ENCODE measurements around the gene CCND1.
A peak's percentile ranks its signal among the peaks of the same experiment; 100 is the strongest.

Gene CCND1

DNA sequence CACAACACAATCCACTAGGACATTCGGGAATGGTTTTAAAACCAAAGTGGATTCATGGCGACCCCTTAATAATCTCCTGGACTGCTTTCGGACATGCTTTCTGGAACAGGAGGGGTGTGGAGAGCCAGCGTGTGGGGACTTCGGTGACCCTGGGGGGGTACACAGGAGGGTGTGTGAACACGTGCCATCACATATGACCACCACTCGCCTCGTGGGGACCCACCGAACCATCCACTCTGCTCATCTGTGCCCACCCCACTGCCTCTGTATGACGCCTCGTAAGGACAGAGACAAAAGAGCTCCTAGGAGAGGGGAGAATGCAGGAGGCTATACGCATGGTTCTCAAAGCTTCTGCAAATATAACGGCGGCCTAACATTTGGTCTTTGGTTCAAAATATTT, 25.3 kb downstream of the CCND1 start:
- H3K4me1 ChIP-seq (ENCODE audit: control insufficient read depth, insufficient read depth, low read length): peaks cover 8% of the 10 kb centered on the region
- H3K36me3 ChIP-seq (ENCODE audit: insufficient read depth, low read length): peaks cover 58% of the 10 kb centered on the region
- no peaks in the 10 kb centered on the region for H3K9me3 ChIP-seq (replicated peaks; ENCODE audit: low read length)
- H3K4me3 ChIP-seq (ENCODE audit: low read length): no peak overlapping the region
- H3K27me3 ChIP-seq (ENCODE audit: control insufficient read depth, insufficient read depth, low read length): no peaks in the 10 kb centered on the region
- no peak overlapping the region for H3K4me2 ChIP-seq (ENCODE audit: low read length)
- no peak overlapping the region for H3K9ac ChIP-seq (ENCODE audit: low read depth, low read length)

DNA sequence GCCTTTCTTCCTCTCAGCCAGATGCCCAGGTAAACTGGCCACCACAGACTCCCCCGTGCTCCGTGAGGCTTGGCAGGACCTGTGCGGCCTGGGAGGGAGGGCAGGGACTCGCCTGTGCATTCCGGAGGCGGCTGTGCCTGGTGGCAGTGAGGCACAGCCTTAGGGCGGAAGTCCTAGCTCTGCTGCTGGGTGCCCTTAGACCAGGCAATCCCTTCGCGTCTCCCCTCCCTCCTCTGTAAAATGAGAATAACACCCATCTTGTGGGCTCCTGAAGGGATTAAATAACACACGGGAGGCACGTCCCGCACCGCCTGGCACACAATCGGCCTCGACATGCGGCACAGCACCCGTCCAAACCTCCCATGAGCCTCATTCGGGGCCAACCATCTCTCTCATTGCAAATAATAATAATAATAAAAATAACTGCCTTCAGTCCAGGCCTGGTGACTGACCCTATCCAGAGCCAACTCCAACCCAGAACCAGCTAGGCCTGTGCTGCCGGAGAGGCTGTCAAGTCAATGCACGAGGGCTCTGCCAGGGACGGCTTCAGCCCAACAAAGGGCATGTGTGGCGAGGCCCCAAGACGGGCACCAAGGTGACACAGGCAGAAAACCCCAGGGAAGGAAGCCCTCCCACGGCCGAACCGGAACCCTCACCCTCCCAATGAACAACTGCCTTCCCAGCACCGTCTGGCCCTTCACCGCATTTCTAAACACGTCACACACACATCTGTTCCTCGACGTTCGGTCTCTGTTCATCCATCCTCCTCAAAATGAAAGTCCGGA, 26.0 kb downstream of the CCND1 start:
- Histone ChIP-seq H3K9ac (ENCODE audit: low read depth, low read length) (no peak overlapping the region), H3K27me3 (ENCODE audit: control insufficient read depth, insufficient read depth, low read length) (no peaks in the 10 kb centered on the region), H3K36me3 (ENCODE audit: insufficient read depth, low read length) (peaks cover 64% of the 10 kb centered on the region), H3K4me1 (ENCODE audit: control insufficient read depth, insufficient read depth, low read length) (peaks cover 8% of the 10 kb centered on the region), H3K9me3 (replicated peaks; ENCODE audit: low read length) (no peaks in the 10 kb centered on the region), H3K4me3 (ENCODE audit: low read length) (no peak overlapping the region), H3K4me2 (ENCODE audit: low read length) (no peak overlapping the region)

DNA sequence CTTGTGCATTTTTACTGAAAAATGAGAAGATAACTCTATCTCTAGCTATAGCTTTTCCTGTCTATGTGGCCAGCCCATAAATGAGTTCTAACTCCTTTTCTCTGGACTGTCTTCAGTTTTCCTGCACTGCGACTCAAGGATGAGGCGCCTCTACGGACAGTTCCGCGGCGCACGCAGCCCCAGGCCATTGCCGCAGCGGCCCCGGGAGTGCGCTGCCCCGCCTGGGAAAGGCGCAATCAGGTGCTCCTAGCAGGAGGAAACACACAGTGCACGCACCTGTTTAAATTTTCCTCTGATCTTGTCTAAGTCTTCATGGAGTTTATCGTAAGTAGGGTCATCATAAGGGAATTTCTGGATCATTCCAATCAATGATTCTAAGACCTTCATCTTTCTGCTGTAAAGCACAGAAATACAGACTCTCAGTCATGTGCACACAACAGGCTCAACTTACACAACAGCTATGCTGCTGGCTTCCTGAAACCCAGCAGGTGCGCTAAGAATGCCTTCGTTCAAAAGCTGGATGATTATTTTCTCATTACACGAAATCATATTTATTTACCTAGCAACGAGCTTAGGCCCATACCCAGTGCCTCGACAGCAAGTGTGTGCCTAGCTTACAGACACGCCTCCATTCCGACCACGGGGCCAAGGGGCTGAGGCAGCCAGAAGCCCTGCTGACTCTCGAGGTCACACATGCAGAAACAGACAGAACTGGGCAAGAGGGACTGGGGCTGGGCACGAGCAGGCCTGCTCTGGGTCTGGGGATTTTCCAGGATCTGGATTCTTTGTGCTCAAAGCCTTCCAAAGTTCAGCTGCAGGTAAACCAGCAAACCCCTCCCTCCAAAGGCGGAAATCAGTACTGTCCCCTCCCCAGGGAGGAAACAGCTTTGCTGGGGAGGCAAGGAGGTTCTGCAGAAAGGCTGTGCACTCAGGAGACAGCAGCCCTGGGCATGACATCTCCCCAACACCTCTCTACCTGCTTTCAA, 27.0 kb downstream of the CCND1 start:
- H3K4me2 ChIP-seq (ENCODE audit: low read length): no peak overlapping the region
- no peak overlapping the region for H3K4me3 ChIP-seq (ENCODE audit: low read length)
- H3K4me1 ChIP-seq (ENCODE audit: control insufficient read depth, insufficient read depth, low read length): peaks cover 8% of the 10 kb centered on the region
- no peaks in the 10 kb centered on the region for H3K27me3 ChIP-seq (ENCODE audit: control insufficient read depth, insufficient read depth, low read length)
- peaks cover 73% of the 10 kb centered on the region for H3K36me3 ChIP-seq (ENCODE audit: insufficient read depth, low read length)
- H3K9ac ChIP-seq (ENCODE audit: low read depth, low read length): no peak overlapping the region
- no peaks in the 10 kb centered on the region for H3K9me3 ChIP-seq (replicated peaks; ENCODE audit: low read length)

DNA sequence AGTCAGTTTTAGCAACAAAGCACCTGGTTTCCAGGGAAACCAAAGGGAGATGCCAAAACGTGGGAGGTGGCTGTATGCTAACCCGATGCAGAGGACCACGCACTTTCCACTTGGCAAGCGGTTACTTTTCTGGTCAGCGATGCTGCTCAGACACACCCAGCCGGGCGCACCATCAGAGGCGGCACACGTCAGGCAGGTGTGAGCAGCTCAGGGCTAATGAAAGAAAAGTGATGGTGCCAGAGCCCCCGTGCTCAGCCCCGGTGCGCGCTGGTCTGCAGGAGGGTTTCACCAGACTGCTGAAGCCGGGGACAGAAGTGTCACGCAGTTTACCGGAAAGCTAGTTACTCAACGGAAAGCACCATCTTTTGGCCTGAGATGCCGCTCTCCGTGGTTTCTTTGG, 28.5 kb downstream of the CCND1 start:
- Histone ChIP-seq H3K4me3 (ENCODE audit: low read length) (no peak overlapping the region), H3K27me3 (ENCODE audit: control insufficient read depth, insufficient read depth, low read length) (no peaks in the 10 kb centered on the region), H3K4me2 (ENCODE audit: low read length) (no peak overlapping the region), H3K9me3 (replicated peaks; ENCODE audit: low read length) (no peaks in the 10 kb centered on the region), H3K4me1 (ENCODE audit: control insufficient read depth, insufficient read depth, low read length) (peaks cover 23% of the 10 kb centered on the region), H3K36me3 (ENCODE audit: insufficient read depth, low read length) (peaks cover 66% of the 10 kb centered on the region), H3K9ac (ENCODE audit: low read depth, low read length) (no peak overlapping the region)

DNA sequence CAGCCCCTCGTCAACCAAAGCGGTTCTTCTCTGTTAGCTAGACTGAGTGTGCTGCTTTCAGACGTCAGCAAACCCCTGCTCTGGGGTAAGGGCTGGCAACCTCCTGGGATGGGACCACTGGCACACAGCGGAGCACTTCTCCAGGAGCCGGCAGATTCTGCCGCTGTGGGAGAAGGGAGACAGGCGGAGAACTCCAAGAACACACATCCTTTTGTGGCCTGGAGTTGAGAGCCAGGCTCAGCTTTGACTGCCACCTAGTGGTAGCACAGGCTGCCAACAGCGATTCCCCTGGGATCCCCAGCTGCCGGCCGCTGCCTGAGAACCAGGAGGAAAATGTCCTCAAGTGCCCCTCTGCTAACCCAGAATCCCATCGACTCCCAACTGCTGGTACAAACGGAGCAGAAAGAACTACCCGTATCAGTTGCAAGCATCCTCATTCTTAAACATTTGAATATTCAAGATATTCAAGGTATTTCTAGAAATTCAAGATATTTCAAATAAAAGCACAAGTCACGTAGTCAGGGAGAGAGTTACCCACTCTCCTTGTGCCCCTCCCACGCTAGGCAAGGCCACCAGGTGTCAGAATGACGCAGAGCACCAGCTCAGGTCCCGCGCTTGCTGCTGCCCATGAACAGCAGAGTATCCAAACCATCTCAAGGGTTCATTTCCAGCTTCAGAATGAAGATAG, 29.3 kb downstream of the CCND1 start:
- peaks cover 23% of the 10 kb centered on the region for H3K4me1 ChIP-seq (ENCODE audit: control insufficient read depth, insufficient read depth, low read length)
- H3K27me3 ChIP-seq (ENCODE audit: control insufficient read depth, insufficient read depth, low read length): no peaks in the 10 kb centered on the region
- no peak overlapping the region for H3K4me3 ChIP-seq (ENCODE audit: low read length)
- H3K9ac ChIP-seq (ENCODE audit: low read depth, low read length): peak overlapping the region; percentile 44
- H3K4me2 ChIP-seq (ENCODE audit: low read length): peak overlapping the region; percentile 65
- H3K9me3 ChIP-seq (replicated peaks; ENCODE audit: low read length): no peaks in the 10 kb centered on the region
- peaks cover 61% of the 10 kb centered on the region for H3K36me3 ChIP-seq (ENCODE audit: insufficient read depth, low read length)

DNA sequence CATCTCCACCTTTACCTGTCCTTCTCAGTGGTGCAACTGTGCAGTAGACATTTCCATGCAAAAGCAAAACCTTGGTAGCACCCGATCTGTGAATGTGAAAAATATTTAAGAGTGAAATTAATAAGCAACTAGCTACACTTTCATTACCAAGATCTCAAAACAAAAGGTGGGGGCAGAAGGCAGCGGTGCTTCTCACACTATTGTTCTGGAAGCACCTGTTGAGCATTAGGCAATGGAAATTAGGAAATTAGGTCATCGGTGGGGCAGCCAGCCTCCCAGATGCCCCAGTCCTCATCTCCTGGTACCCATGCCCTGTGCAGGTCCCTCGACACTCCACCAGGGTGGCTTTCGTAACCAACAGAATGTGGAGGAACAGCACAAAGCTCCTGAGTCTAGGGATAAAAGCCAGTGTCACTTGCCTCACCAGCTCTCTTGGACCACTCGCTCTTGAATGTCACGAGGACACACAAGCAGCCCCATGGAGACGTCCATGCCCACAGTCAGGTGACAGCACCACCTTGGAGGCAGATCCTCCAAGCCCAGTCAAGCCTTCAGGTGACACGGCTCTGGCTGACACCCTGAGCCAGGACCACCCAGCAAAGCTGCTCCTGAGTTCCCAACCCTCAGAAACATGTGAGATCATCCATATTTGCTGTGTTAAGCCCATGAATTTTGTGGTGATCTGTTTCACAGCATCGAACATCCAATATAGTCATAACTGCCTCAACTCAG, 30.9 kb downstream of the CCND1 start:
- H3K9me3 ChIP-seq (replicated peaks; ENCODE audit: low read length): no peaks in the 10 kb centered on the region
- H3K36me3 ChIP-seq (ENCODE audit: insufficient read depth, low read length): peaks cover 52% of the 10 kb centered on the region
- H3K4me2 ChIP-seq (ENCODE audit: low read length): no peak overlapping the region
- H3K9ac ChIP-seq (ENCODE audit: low read depth, low read length): no peak overlapping the region
- no peak overlapping the region for H3K4me3 ChIP-seq (ENCODE audit: low read length)
- H3K27me3 ChIP-seq (ENCODE audit: control insufficient read depth, insufficient read depth, low read length): no peaks in the 10 kb centered on the region
- peaks cover 23% of the 10 kb centered on the region for H3K4me1 ChIP-seq (ENCODE audit: control insufficient read depth, insufficient read depth, low read length)

DNA sequence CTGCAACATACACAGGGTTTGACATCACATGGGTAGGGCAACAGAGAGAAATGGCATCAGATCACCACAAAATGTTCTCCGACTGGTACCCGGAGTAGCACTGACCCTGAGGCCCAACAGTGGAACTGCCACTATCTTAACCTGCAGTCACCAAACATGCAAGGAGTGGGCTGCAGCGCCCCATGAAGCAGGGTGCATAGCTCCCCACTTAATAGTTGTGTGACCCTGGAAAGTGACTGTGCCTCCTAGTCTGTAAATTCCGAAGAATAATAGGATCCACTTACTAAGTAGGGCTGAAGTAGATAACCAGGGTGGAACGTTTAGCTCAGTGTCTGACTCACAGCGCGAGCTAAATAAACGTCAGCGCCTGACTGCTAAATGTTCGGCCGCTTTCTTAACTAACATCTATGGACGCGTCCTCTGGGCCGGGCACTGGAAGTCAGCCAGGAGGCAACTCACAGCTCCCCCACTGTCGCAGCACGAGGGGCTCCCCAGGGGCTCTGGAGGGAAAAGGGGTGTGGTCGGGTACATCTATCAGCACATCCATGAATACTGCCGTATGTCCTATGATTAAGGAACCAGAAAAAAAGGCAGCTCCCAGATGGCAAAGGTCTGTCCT, 33.4 kb downstream of the CCND1 start:
- Histone ChIP-seq H3K9ac (ENCODE audit: low read depth, low read length) (peak overlapping the region; percentile 99), H3K4me1 (ENCODE audit: control insufficient read depth, insufficient read depth, low read length) (peaks cover 23% of the 10 kb centered on the region), H3K4me3 (ENCODE audit: low read length) (peak overlapping the region; percentile 96)

DNA sequence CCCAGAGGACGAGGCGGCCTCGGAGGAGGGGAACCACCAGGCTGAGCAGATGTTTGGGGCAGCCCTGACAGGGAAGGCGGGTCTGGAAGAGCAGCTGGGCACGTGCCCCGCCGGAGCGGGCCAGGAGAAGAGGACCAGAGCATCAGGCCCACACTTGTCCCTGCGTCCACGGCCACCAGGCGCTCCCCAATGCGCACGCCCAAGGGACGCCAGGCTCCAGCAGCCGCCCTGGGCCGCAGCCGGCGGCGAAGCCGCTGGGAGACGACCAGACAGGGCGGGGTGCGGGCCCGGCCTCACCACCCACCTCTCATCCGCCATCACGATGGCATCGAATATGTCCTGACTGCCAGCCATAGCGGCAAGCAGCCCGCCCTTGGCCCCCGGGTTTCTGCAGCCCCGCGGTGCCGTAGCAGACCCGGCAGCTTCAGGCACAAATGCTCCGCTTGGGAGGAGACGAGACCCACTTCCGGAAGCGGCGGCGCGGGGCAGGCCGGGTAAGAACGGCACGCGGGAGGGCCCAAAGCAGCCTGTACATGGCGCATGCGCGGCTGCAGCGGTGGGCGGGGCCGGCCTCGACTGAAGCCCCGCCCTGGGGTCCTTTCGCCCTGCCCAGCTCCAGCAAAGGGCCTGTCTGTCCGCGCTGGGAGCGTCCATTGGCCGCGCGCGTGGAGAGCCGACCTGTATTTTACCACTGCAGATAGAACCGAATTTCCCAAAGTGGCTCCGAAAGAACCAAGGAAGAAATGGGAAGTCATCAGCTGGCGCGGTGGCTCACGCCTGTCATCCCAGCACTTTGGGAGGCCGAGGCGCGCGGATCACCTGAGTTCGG, 34.1 kb downstream of the CCND1 start, which contains the start of gene LTO1:
Gene LTO1 (minus strand): TSS at position 468 of the 829 bp plus-strand sequence. CDS start 114 bp downstream, at position 354.
- peak within 1 kb of the TSS; percentile 99 for H3K9ac ChIP-seq (ENCODE audit: low read depth, low read length)
- peaks cover 26% of the 10 kb centered on the region for H3K36me3 ChIP-seq (ENCODE audit: insufficient read depth, low read length)

More for the DNA sequence above, 33.4 kb downstream of the CCND1 start:
- Histone ChIP-seq H3K27me3 (ENCODE audit: control insufficient read depth, insufficient read depth, low read length) (peaks cover 6% of the 10 kb centered on the region), H3K4me2 (ENCODE audit: low read length) (peak overlapping the region; percentile 93), H3K9me3 (replicated peaks; ENCODE audit: low read length) (no peaks in the 10 kb centered on the region), H3K36me3 (ENCODE audit: insufficient read depth, low read length) (peaks cover 33% of the 10 kb centered on the region)

DNA sequence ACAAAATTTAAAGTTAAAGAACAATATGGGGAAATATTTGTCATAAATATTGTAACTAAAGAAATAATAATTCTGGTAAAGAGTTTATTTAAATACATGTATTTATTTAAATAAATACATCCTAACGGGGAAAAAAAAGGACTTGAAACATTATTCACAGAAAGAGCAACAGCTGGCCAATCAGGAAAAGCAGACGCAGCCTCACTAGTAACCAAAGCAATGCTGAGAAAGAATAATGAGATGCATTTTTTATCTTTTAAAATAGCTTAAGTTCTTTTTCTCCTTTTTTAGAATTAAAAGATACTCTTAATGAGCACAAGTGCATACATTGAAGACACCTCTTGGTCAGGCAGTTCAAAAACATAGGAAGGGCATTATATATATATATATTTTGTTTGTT, 36.8 kb downstream of the CCND1 start:
- Histone ChIP-seq H3K4me2 (ENCODE audit: low read length) (no peak overlapping the region), H3K27me3 (ENCODE audit: control insufficient read depth, insufficient read depth, low read length) (peaks cover 6% of the 10 kb centered on the region), H3K36me3 (ENCODE audit: insufficient read depth, low read length) (peaks cover 8% of the 10 kb centered on the region), H3K9ac (ENCODE audit: low read depth, low read length) (no peak overlapping the region), H3K9me3 (replicated peaks; ENCODE audit: low read length) (no peaks in the 10 kb centered on the region), H3K4me3 (ENCODE audit: low read length) (no peak overlapping the region), H3K4me1 (ENCODE audit: control insufficient read depth, insufficient read depth, low read length) (peaks cover 15% of the 10 kb centered on the region)

More for the DNA sequence above, 34.1 kb downstream of the CCND1 start, which contains the start of gene LTO1:
- H3K4me2 ChIP-seq (ENCODE audit: low read length): peak within 1 kb of the TSS; percentile 93
- peaks cover 6% of the 10 kb centered on the region for H3K27me3 ChIP-seq (ENCODE audit: control insufficient read depth, insufficient read depth, low read length)
- H3K4me3 ChIP-seq (ENCODE audit: low read length): peak within 1 kb of the TSS; percentile 96
- H3K9me3 ChIP-seq (replicated peaks; ENCODE audit: low read length): no peaks in the 10 kb centered on the region
- peaks cover 20% of the 10 kb centered on the region for H3K4me1 ChIP-seq (ENCODE audit: control insufficient read depth, insufficient read depth, low read length)

DNA sequence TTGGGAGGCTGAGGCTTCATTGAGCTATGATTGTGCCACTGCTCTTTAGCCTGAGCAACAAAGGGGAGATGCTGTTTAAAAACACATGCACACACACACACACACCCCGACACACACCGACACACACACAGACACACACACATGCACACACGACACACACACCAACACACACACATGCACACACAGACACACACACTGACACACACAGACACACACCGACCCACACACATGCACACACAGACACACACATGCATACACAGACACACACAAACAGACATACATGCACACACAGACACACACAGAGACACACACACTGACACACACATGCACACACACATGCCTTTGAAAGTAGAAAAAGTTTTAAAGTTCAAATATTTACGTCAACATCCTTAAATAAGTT, 39.7 kb downstream of the CCND1 start:
- H3K9ac ChIP-seq (ENCODE audit: low read depth, low read length): no peak overlapping the region
- H3K9me3 ChIP-seq (replicated peaks; ENCODE audit: low read length): no peaks in the 10 kb centered on the region
- no peaks in the 10 kb centered on the region for H3K36me3 ChIP-seq (ENCODE audit: insufficient read depth, low read length)
- no peaks in the 10 kb centered on the region for H3K4me1 ChIP-seq (ENCODE audit: control insufficient read depth, insufficient read depth, low read length)
- H3K4me2 ChIP-seq (ENCODE audit: low read length): no peak overlapping the region
- peaks cover 9% of the 10 kb centered on the region for H3K27me3 ChIP-seq (ENCODE audit: control insufficient read depth, insufficient read depth, low read length)
- no peak overlapping the region for H3K4me3 ChIP-seq (ENCODE audit: low read length)
